Effector memory CD4-positive, alpha-beta T cell (primary cell): Measurements from ENCODE around the gene CNGA1.
A peak's percentile ranks its signal among the peaks of the same experiment; 100 is the strongest.

Experiments
- DNase-seq, 3 donors: peaks; one replicate each; pipeline ENCODE4 v3.0.0-alpha.2; 2020
- H3K27ac ChIP-seq: 2 replicates; pipeline ENCODE4 v1.7.0; 2013; ENCODE audit warnings: mild to moderate bottlenecking, low read length, moderate library complexity; ENCODE audit not compliant: insufficient read depth, poor library complexity, severe bottlenecking
- H3K27me3 ChIP-seq: replicated peaks from 2 replicates; pipeline ENCODE4 v1.7.0; 2013; ENCODE audit warnings: mild to moderate bottlenecking, low read length; ENCODE audit not compliant: insufficient read depth, control insufficient read depth, poor library complexity, severe bottlenecking
- H3K36me3 ChIP-seq: 2 replicates; pipeline ENCODE4 v1.7.0; 2013; ENCODE audit warnings: mild to moderate bottlenecking, low read length, moderate library complexity; ENCODE audit not compliant: control insufficient read depth, insufficient read depth
- H3K4me1 ChIP-seq: 2 replicates; pipeline ENCODE4 v1.7.0; 2013; ENCODE audit warnings: low read length, mild to moderate bottlenecking; ENCODE audit not compliant: control insufficient read depth, insufficient read depth, poor library complexity, severe bottlenecking
- H3K4me3 ChIP-seq: 2 replicates; pipeline ENCODE4 v1.7.0; 2013; ENCODE audit warnings: low read length, low read depth, mild to moderate bottlenecking; ENCODE audit not compliant: insufficient read depth, poor library complexity, severe bottlenecking
- H3K9me3 ChIP-seq: 2 replicates; pipeline ENCODE4 v1.7.0; 2013; ENCODE audit warnings: mild to moderate bottlenecking, low read length, moderate library complexity; ENCODE audit not compliant: control insufficient read depth
- total RNA-seq, 3 donors: gene quantifications; one replicate each; lab custom pipeline; 2026; lab: John Stamatoyannopoulos, UW

The CNGA1 gene
- 0 reads per million in 3 donors for total RNA-seq

DNA sequence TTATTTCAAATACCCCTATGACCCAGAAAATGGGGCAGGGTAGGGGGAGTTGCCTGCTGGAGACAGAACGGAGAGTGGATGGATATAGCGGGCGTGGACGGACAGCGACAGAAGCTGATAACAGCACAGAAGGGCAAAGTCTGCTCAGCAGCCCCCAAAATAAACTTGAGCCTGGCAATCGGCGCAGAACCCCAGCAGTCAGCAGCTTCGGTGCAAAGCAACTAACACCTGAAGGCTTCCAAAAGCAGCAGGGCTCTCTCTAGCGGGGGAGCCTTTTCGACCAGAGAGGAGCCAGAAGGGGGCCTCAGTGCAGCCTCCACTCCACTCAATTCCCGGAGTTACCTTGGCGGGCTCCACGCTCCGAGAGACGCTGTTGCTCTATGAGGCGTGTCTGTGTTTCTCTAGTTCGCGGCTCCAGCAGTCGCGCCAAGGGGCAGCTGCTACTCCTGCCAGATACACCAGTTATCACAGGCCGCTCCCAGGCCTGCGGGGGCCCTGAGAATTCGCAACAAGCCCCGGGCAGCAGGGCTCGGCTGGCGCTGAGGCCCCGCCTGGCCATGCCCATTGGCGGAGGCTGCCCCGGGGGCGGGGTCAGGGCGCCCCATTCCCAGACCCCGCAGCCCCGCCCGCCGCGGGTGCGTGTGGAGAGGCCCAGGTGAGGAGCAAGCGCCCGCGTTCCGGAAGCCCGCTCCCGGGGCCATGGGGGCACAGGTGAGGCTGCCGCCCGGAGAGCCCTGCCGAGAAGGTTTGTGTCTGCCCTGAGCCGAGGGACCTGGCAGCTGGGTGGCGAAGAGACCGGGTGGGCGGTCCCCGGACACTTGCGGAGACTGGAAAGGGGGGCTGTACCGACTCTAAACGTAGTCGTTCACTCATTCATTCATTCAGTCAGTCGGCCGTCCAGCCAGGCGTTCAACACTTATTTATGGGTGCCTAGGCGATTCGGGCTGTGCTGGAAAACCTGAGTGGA, at the start of gene CNGA1, which contains the start of gene NIPAL1:
TSS of gene CNGA1 (minus strand) at position 541 of the 967 bp plus-strand sequence. CDS start 63,992 bp downstream, outside the sequence.
TSS of gene NIPAL1 (plus strand) at position 632 of the 967 bp plus-strand sequence. CDS start at position 700, 68 bp downstream.
- Histone ChIP-seq H3K36me3 (no peaks in the 10 kb centered on the region), H3K4me3 (peak within 1 kb of the TSS; percentile 75), H3K27ac (peak within 1 kb of the TSS; percentile 33), H3K9me3 (no peaks in the 10 kb centered on the region), H3K27me3 (no peaks in the 10 kb centered on the region), H3K4me1 (peaks cover 13% of the 10 kb centered on the region)
- DNase-seq: peak; percentile 43 to 64 (median 56)

DNA sequence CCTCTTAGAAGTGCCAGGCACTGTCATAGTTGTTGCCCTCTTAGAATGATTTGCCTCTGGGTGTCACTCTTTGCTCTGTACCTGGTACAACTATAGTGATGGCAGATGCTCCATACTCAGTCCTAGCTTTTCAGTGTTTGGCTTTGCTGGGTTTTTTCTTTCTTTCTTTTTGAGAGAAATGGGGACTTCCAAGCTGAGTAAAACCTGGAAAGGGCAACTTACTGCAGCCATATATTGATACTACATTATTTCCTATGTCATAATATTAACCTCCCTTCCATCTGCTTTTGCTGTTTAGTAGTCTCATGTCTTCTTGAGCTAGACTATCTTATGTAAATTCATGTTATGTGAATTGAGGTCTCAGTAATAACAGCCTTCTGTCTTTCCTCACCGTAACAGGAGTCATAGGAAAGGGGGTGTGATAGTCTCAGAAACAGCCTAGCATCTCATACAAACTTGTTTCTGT, 49.1 kb upstream of the CNGA1 start:
- no peak for DNase-seq
- Histone ChIP-seq H3K4me1 (no peaks in the 10 kb centered on the region), H3K27me3 (no peaks in the 10 kb centered on the region), H3K4me3 (no peak overlapping the region), H3K27ac (no peak overlapping the region), H3K36me3 (peaks cover 27% of the 10 kb centered on the region), H3K9me3 (no peaks in the 10 kb centered on the region)

DNA sequence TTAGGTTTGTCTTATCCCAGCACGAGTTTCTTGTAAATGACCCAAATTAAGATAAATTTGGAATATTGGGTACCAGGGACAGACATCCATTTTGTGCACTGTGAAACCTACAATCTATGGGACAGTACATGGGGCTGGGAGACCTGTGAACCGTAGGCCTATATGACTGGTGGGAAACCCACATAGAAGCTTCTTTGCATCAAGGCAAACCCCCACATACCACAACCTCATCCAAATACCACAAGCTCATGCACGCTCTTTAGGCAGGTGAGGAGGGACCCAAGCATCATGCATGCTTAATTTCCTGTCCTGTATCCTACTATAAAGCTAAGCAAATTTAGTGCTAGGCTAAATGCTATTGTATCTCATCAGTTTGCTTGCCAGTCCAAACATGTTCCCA, 47.9 kb upstream of the CNGA1 start:
- no peak overlapping the region for H3K4me3 ChIP-seq
- H3K4me1 ChIP-seq: no peaks in the 10 kb centered on the region
- DNase-seq: no peak

DNA sequence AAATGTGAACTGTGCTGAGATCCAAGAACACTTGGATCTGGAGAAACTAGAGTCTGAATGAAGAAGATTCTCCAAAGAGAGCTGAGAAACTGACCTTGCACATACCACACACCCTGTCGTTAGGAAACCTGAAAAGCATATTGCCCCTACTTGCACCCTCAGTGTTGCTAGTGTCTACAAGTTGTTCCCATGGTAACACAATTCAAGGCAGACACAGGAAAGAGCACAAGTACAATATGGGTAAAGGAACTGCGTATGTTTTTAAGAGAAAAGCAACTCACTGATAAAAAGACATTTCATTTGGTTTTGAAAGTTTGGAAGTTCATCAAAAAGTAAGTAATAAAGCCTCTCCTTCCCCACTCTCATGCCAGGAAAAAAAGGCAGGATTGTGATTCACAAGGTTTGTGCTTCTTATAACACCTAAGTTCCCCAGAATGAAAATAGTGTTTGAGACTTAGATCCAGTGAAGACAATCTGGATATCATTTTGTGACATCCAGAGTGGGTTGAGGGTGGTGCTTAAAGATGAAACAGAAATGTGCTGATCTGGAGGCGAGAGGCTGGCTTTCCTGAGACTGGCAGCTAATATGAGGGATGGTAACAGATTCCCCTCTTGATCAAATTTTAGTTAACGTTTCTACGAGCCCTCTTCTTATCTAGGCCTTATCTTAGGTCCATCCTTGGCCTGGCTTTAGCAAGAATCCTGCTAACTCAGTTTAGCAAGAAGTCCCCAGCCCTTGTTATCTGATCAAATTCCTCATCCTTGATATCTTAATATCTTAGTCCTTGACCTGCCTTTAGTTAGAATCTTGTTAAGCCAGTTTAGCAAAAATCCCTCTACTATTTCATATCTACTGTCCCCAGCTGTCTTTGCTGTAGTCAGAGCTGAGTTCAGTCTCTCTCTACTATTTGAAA, 42.4 kb upstream of the CNGA1 start:
- H3K4me3 ChIP-seq: no peak overlapping the region
- H3K27ac ChIP-seq: no peak overlapping the region
- no peak for DNase-seq
- no peaks in the 10 kb centered on the region for H3K27me3 ChIP-seq
- H3K9me3 ChIP-seq: no peaks in the 10 kb centered on the region
- no peaks in the 10 kb centered on the region for H3K36me3 ChIP-seq
- H3K4me1 ChIP-seq: no peaks in the 10 kb centered on the region

More for the DNA sequence above, 47.9 kb upstream of the CNGA1 start:
- Histone ChIP-seq H3K9me3 (no peaks in the 10 kb centered on the region), H3K36me3 (peaks cover 18% of the 10 kb centered on the region), H3K27me3 (no peaks in the 10 kb centered on the region), H3K27ac (no peak overlapping the region)

GRCh38 chr4:48051078-48051477, 34.6 kb upstream of the CNGA1 start:
- no peaks in the 10 kb centered on the region for H3K9me3 ChIP-seq
- no peak overlapping the region for H3K27ac ChIP-seq
- no peak for DNase-seq
- no peak overlapping the region for H3K4me3 ChIP-seq
- H3K27me3 ChIP-seq: no peaks in the 10 kb centered on the region
- H3K4me1 ChIP-seq: peaks cover 20% of the 10 kb centered on the region
- H3K36me3 ChIP-seq: no peaks in the 10 kb centered on the region

DNA sequence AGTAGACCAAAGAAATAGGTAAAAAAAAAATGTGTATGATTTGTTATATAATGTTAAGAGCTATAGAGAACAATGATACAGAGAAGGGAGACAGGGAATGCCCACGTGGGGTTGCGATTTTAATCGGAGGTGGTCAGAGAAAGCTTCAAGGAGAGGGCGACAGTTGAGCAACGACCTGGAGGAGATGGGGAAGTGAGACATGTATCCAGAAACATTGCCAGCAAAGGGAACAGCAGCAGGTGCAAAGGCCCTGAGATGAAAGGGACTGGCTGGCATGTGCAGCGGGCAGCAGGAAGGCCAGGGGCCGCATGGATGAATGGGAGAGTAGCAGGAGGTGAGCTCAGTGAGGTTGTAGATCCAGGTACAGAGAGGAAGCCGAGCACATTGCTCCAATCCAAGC, 33.0 kb upstream of the CNGA1 start:
- DNase-seq: no peak
- H3K27me3 ChIP-seq: no peaks in the 10 kb centered on the region

GRCh38 chr4:48047896-48048295, 31.4 kb upstream of the CNGA1 start:
- H3K9me3 ChIP-seq: no peaks in the 10 kb centered on the region
- H3K27me3 ChIP-seq: no peaks in the 10 kb centered on the region
- H3K27ac ChIP-seq: no peak overlapping the region
- no peak overlapping the region for H3K4me3 ChIP-seq
- H3K4me1 ChIP-seq: peaks cover 28% of the 10 kb centered on the region
- H3K36me3 ChIP-seq: no peaks in the 10 kb centered on the region
- DNase-seq: no peak

More for the DNA sequence above, 33.0 kb upstream of the CNGA1 start:
- Histone ChIP-seq H3K4me1 (peaks cover 23% of the 10 kb centered on the region), H3K4me3 (no peak overlapping the region), H3K27ac (no peak overlapping the region), H3K9me3 (no peaks in the 10 kb centered on the region), H3K36me3 (no peaks in the 10 kb centered on the region)

- Histone ChIP-seq H3K36me3 (no peaks in the 10 kb centered on the region), H3K4me1 (peaks cover 28% of the 10 kb centered on the region), H3K4me3 (peak overlapping the region; percentile 6), H3K9me3 (no peaks in the 10 kb centered on the region), H3K27me3 (no peaks in the 10 kb centered on the region), H3K27ac (no peak overlapping the region)
- peak; percentile 15 to 28 (median 28) for DNase-seq
These were observed 31.0 kb upstream of the CNGA1 start for GRCh38 chr4:48047421-48047844.

DNA sequence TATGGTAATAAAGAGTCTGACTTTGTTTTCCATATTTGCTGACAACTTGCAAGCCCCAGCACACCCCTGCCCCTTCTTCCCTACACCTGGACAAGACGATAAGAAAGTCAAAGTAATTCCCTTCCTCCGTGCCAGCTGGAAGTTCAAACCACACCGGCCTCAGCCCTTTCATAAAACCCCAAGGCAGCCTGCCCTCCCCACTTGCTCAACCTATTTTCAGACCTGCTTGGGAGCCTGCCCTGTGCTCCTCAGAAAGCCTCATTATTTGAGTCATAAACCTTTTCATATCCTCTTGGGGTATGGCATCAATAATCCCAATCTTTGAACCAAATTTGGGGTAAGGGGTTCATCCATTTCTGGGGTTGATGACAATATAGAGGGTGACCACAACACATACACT, 29.6 kb upstream of the CNGA1 start:
- Histone ChIP-seq H3K27me3 (no peaks in the 10 kb centered on the region), H3K4me1 (peaks cover 28% of the 10 kb centered on the region), H3K36me3 (no peaks in the 10 kb centered on the region), H3K4me3 (no peak overlapping the region), H3K9me3 (no peaks in the 10 kb centered on the region), H3K27ac (no peak overlapping the region)
- no peak for DNase-seq
